Upper lobe of left lung (tissue), 6 donors: ENCODE data around the gene FCRLB. TPM values are rescaled to one million over a fixed set of nuclear protein-coding genes. Genes with fewer than 3 reads are reported as not detected.
A peak's percentile ranks its signal among the peaks of the same experiment; 100 is the strongest.

Experiments
- ATAC-seq, 2 donors: fragments of 200-7000 bp; cut with Tn5 transposase; one replicate each; pipeline ENCODE4 v1.9.1; 2022; ENCODE audit warnings: mild to moderate bottlenecking in 2 of 2, moderate library complexity in 2 of 2; ENCODE audit not compliant: low FRiP score in 2 of 2
- DNase-seq, 2 donors: peaks; one replicate each; pipeline ENCODE4 v3.0.0-alpha.2; 2019 to 2020
- H3K27ac ChIP-seq, 4 donors: fragments of 200-600 bp; sonication (generic); one replicate each; pipeline ENCODE4 v1.5.1; 2016 to 2019
- H3K27me3 ChIP-seq, 4 donors: fragments of 200-600 bp; sonication (generic); one replicate each; pipeline ENCODE4 v1.5.1; 2017 to 2019
- H3K36me3 ChIP-seq, 4 donors: fragments of 200-600 bp; sonication (generic); one replicate each; pipeline ENCODE4 v1.5.1; 2016 to 2019
- H3K4me1 ChIP-seq, 4 donors: fragments of 200-600 bp; sonication (generic); one replicate each; pipeline ENCODE4 v1.5.1; 2018 to 2019
- H3K4me3 ChIP-seq, 4 donors: fragments of 200-600 bp; sonication (generic); one replicate each; pipeline ENCODE4 v1.5.1; 2017 to 2019; ENCODE audit warnings: mild to moderate bottlenecking in 2 of 4, moderate library complexity in 1 of 4
- H3K9me3 ChIP-seq, 4 donors: fragments of 200-600 bp; sonication (generic); one replicate each; pipeline ENCODE4 v1.5.1; 2018 to 2019
- CTCF ChIP-seq, 6 experiments: fragments of 450-650 bp in 4 of 6; fragments of 200-600 bp in 2 of 6; sonication (generic) in 2 of 6; IDR thresholded peaks; one replicate each; pipeline ENCODE4 v1.5.1; 2016 to 2019; ENCODE audit warnings: antibody characterized with exemption in 6 of 6
- EP300 ChIP-seq, 4 donors: sonication (generic); formaldehyde crosslinking; IDR thresholded peaks; one replicate each; pipeline ENCODE4 v1.5.1; 2017; ENCODE audit warnings: antibody characterized with exemption in 4 of 4, control low read depth in 2 of 4
- POLR2A ChIP-seq, 4 donors: fragments of 450-650 bp; IDR thresholded peaks; one replicate each; pipeline ENCODE4 v1.5.1; 2016 to 2017; ENCODE audit warnings: antibody characterized with exemption in 4 of 4, mild to moderate bottlenecking in 2 of 4
- POLR2AphosphoS5 ChIP-seq, 2 donors: sonication (generic); formaldehyde crosslinking; IDR thresholded peaks; one replicate each; pipeline ENCODE4 v1.5.1; 2017; ENCODE audit warnings: antibody characterized with exemption in 2 of 2
- WGBS, 2 donors: methylation state at CpG; one replicate each; pipeline ENCODE4 v1.1.5; 2017 to 2018; 5-methylcytosine and 5-hydroxymethylcytosine counted together
- total RNA-seq, 6 donors: library from RNA; depleted of rRNA in 4 of 6; stranded (reverse); fragments of >200 nt in 4 of 6; gene quantifications; one replicate each; pipeline versions ENCODE4 v1.1.0 to v1.2.1, GENCODE V29; 2016 to 2021
- donor health status: DM: no; HTN: no; CAD: no; lungs with moderate emphysema.
- donor health status: DM: no; HTN: yes; CAD: no; lungs with severe emphysema.

FCRLB gene
- total RNA-seq, 6 donors from 2014 or later: 1.4 to 2.1 (median 1.7) TPM; not detected in 3

GRCh38 chr1:161725908-161726472, 4.6 kb downstream of the FCRLB start:
- Histone ChIP-seq H3K4me3 (peak overlapping the region; percentile 65 to 84 (median 68)), H3K36me3 (no peaks in the 10 kb centered on the region), H3K27me3 (no peaks in the 10 kb centered on the region), H3K9me3 (no peaks in the 10 kb centered on the region), H3K4me1 (peaks cover 10 to 22% (median 16%) of the 10 kb centered on the region in 4 donors), H3K27ac (peak overlapping the region; percentile 79 to 88 (median 84))
- TF ChIP-seq CTCF (IDR thresholded peaks at IDR 0.05) (peak in 4 of 6 experiments; percentile 18 to 58 (median 37)), POLR2A (IDR thresholded peaks at IDR 0.05) (no peak), EP300 (IDR thresholded peaks at IDR 0.05) (no peak), POLR2AphosphoS5 (IDR thresholded peaks at IDR 0.05) (no peak)
- DNase-seq (peak; percentile 56 to 87), ATAC-seq (peak; percentile 35 to 53)
- WGBS, 2 donors: 0 to 1% methylated on average over 18 to 34 of the region's 34 CpGs

- H3K4me3 ChIP-seq: peak overlapping the region; percentile 65 to 84 (median 68)
- TF ChIP-seq EP300 (IDR thresholded peaks at IDR 0.05): no peak
- TF ChIP-seq POLR2A (IDR thresholded peaks at IDR 0.05): peak in 2 of 4 donors; percentile 42 to 81
- peak; percentile 40 to 66 for TF ChIP-seq POLR2AphosphoS5 (IDR thresholded peaks at IDR 0.05)
- TF ChIP-seq CTCF (IDR thresholded peaks at IDR 0.05): peak in 4 of 6 experiments; percentile 17 to 63 (median 20)
- 1 to 4% methylated on average over 14 to 71 of the region's 83 CpGs for WGBS, 2 donors
- no peaks in the 10 kb centered on the region for H3K36me3 ChIP-seq
- peak overlapping the region; percentile 79 to 88 (median 84) for H3K27ac ChIP-seq
- ATAC-seq (peak; percentile 83 to 93), DNase-seq (peak; percentile 90 to 94)
- peaks cover 10 to 22% (median 16%) of the 10 kb centered on the region in 4 donors for H3K4me1 ChIP-seq
- no peaks in the 10 kb centered on the region for H3K27me3 ChIP-seq
- no peaks in the 10 kb centered on the region for H3K9me3 ChIP-seq
Observed at GRCh38 chr1:161726473-161727255, 5.3 kb downstream of the FCRLB start.

- Histone ChIP-seq H3K27me3 (no peaks in the 10 kb centered on the region), H3K36me3 (no peaks in the 10 kb centered on the region), H3K9me3 (no peaks in the 10 kb centered on the region), H3K27ac (peak overlapping the region; percentile 79 to 88 (median 84)), H3K4me1 (peaks cover 10 to 22% (median 16%) of the 10 kb centered on the region in 4 donors), H3K4me3 (peak overlapping the region; percentile 65 to 84 (median 68))
- 7 to 8% methylated on average over 12 to 37 of the region's 38 CpGs for WGBS, 2 donors
- ATAC-seq (peak in 1 of 2 donors; percentile 20), DNase-seq (no peak)
- no peak for TF ChIP-seq EP300 (IDR thresholded peaks at IDR 0.05)
- TF ChIP-seq CTCF (IDR thresholded peaks at IDR 0.05): no peak
- TF ChIP-seq POLR2A (IDR thresholded peaks at IDR 0.05): peak in 1 of 4 donors; percentile 36
- no peak for TF ChIP-seq POLR2AphosphoS5 (IDR thresholded peaks at IDR 0.05)
Observed at GRCh38 chr1:161727256-161727924, 6.0 kb downstream of the FCRLB start.

GRCh38 chr1:161728376-161729226, 7.3 kb downstream of the FCRLB start:
- Histone ChIP-seq H3K36me3 (no peaks in the 10 kb centered on the region), H3K4me1 (peaks cover 10 to 22% (median 16%) of the 10 kb centered on the region in 4 donors), H3K4me3 (no peak overlapping the region), H3K27ac (no peak overlapping the region), H3K9me3 (no peaks in the 10 kb centered on the region), H3K27me3 (no peaks in the 10 kb centered on the region)
- ATAC-seq (no peak), DNase-seq (no peak)
- 72 to 92% methylated on average over 7 of the region's 7 CpGs for WGBS, 2 donors
- TF ChIP-seq EP300 (IDR thresholded peaks at IDR 0.05) (no peak), CTCF (IDR thresholded peaks at IDR 0.05) (no peak), POLR2A (IDR thresholded peaks at IDR 0.05) (no peak), POLR2AphosphoS5 (IDR thresholded peaks at IDR 0.05) (no peak)
